C4-2B (cell line): ENCODE results near the gene LNX2.

Source experiments
- CTCF ChIP-seq: fragments of 450-650 bp; conservative IDR thresholded peaks from 2 replicates; pipeline ENCODE4 v1.5.1; 2017; ENCODE audit warnings: mild to moderate bottlenecking
- ZFX ChIP-seq: fragments of 450-650 bp; IDR thresholded peaks from 2 replicates; pipeline ENCODE4 v1.6.1; 2017

- TF ChIP-seq CTCF (no peak), ZFX (no peak)
These were observed 10.8 kb upstream of the LNX2 start for GRCh38 chr13:27631156-27631555.
